GM12878 (cell line): Measurements from ENCODE around the gene EFTUD2. TPM values are rescaled to one million over a fixed set of nuclear protein-coding genes. Genes with fewer than 3 reads are reported as not detected.

Source experiments
- ATAC-seq: fragments of 200-7000 bp; cut with Tn5 transposase; 3 replicates; pipeline ENCODE4 v1.9.1; 2020; ENCODE audit warnings: mild to moderate bottlenecking, moderate library complexity
- BruUV-seq: library from RNA; stranded (reverse); fragments of 400-500 nt; replicated peaks from 2 replicates; lab custom pipeline; 2021; lab: Mats Ljungman, UMichigan
- CTCF ChIA-PET: fragments of 300-600 bp; sonication (Branson Sonifier 250); formaldehyde crosslinking; extraction: SDS; loops from one replicate; lab custom pipeline; 2021; ENCODE audit warnings: inconsistent platforms; lab: Yijun Ruan, JAX
- POLR2A ChIA-PET: fragments of 350-600 bp; formaldehyde crosslinking; extraction: SDS; loops from one replicate; lab custom pipeline; 2021; ENCODE audit warnings: inconsistent platforms; lab: Charles Lee
- RAD21 ChIA-PET: fragments of 300-600 bp; sonication (Branson Sonifier 250); formaldehyde crosslinking; loops from one replicate; lab custom pipeline; 2023; ENCODE audit warnings: antibody characterized with exemption; ENCODE audit not compliant: unreplicated experiment; lab: Charles Lee
- SMC1A ChIA-PET: fragments of 300-600 bp; sonication (Branson Sonifier 250); formaldehyde crosslinking; loops from one replicate; lab custom pipeline; 2023; ENCODE audit not compliant: unreplicated experiment, uncharacterized antibody; lab: Charles Lee
- DNase-seq: peaks from one replicate; pipeline ENCODE4 v3.0.0-alpha.2; 2011; ENCODE audit warnings: low read depth, low spot score
- FAIRE-seq: peaks from 3 replicates; lab custom pipeline; 2011; peaks lifted over from hg19 to GRCh38; lab: Jason Lieb, UNC
- H2AFZ ChIP-seq: 2 replicates; pipeline ENCODE4 v1.6.0; 2011; ENCODE audit warnings: low read depth, low read length, control low read depth; ENCODE audit not compliant: control insufficient read depth
- H3K27ac ChIP-seq: 2 replicates; pipeline ENCODE4 v1.5.1; 2011; ENCODE audit warnings: control low read depth; ENCODE audit not compliant: control insufficient read depth, insufficient read depth
- H3K27me3 ChIP-seq, 2 experiments: replicated peaks in 1 of 2; 2 replicates each; pipeline versions ENCODE4 v1.6.0 to v1.6.1; 2011; ENCODE audit warnings: low read length in 1 of 2; ENCODE audit not compliant: control insufficient read depth in 2 of 2, insufficient read depth in 2 of 2
- H3K36me3 ChIP-seq, 2 experiments: 2 replicates each; pipeline ENCODE4 v1.5.1; 2011; ENCODE audit warnings: low read length in 1 of 2; ENCODE audit not compliant: control insufficient read depth in 2 of 2, insufficient read depth in 2 of 2
- H3K4me1 ChIP-seq: 2 replicates; pipeline ENCODE4 v1.6.1; 2011; ENCODE audit warnings: mild to moderate bottlenecking, low read length, moderate library complexity, mixed read lengths; ENCODE audit not compliant: control insufficient read depth, insufficient read depth
- H3K4me2 ChIP-seq: 2 replicates; pipeline ENCODE4 v1.6.0; 2011; ENCODE audit warnings: control low read depth; ENCODE audit not compliant: control insufficient read depth, insufficient read depth
- H3K4me3 ChIP-seq: fragments of 200-600 bp; sonication (generic); 2 replicates; pipeline ENCODE4 v1.5.1; 2016
- H3K79me2 ChIP-seq: 2 replicates; pipeline ENCODE4 v1.6.0; 2011; ENCODE audit warnings: low read length; ENCODE audit not compliant: control insufficient read depth, insufficient read depth
- H3K9ac ChIP-seq: 2 replicates; pipeline ENCODE4 v1.8.0; 2011; ENCODE audit warnings: low read length, control low read depth, mixed read lengths; ENCODE audit not compliant: control insufficient read depth, insufficient read depth
- H3K9me3 ChIP-seq: replicated peaks from 3 replicates; pipeline ENCODE4 v1.5.1; 2011; ENCODE audit warnings: mild to moderate bottlenecking, low read length; ENCODE audit not compliant: control insufficient read depth, insufficient read depth
- H4K20me1 ChIP-seq: 2 replicates; pipeline ENCODE4 v1.6.0; 2011; ENCODE audit not compliant: control insufficient read depth, insufficient read depth
- CHD1 ChIP-seq: IDR thresholded peaks from 2 replicates; pipeline ENCODE4 v1.6.1; 2012; ENCODE audit warnings: low read depth, low read length, improper control_type of control experiment
- POLR2AphosphoS2 ChIP-seq: IDR thresholded peaks from 2 replicates; pipeline ENCODE4 v1.6.1; 2011; ENCODE audit warnings: low read depth, mild to moderate bottlenecking, low read length, improper control_type of control experiment, moderate library complexity
- SREBF1 ChIP-seq: IDR thresholded peaks from 2 replicates; pipeline ENCODE4 v1.6.1; 2012; ENCODE audit warnings: mild to moderate bottlenecking, low read length
- STAT1 ChIP-seq: fragments of 450-650 bp; conservative IDR thresholded peaks from 2 replicates; pipeline ENCODE4 v1.6.1; 2014; ENCODE audit warnings: antibody characterized with exemption, mild to moderate bottlenecking
- TAF1 ChIP-seq: IDR thresholded peaks from 2 replicates; pipeline ENCODE4 v1.6.1; 2011; ENCODE audit warnings: mild to moderate bottlenecking, low read depth, low read length, borderline replicate concordance
- USF1 ChIP-seq: IDR thresholded peaks from 2 replicates; pipeline ENCODE4 v1.6.1; 2011; ENCODE audit warnings: borderline replicate concordance, low read depth, mild to moderate bottlenecking, moderate library complexity, mixed read lengths, low read length; ENCODE audit not compliant: insufficient read depth; ENCODE audit errors: extremely low read length
- ZNF274 ChIP-seq: IDR thresholded peaks from one replicate; pipeline ENCODE4 v1.8.0; 2011; ENCODE audit not compliant: insufficient read length, insufficient read depth
- WGBS: methylation state at CpG from one replicate; pipeline ENCODE4 v1.1.6; 2016; ENCODE audit warnings: low lambda C conversion rate; ENCODE audit not compliant: insufficient replicate concordance, insufficient coverage; ENCODE audit errors: missing lambda C conversion rate; 5-methylcytosine and 5-hydroxymethylcytosine counted together
- in situ Hi-C: fragments of 300-500 bp; cut with MboI; formaldehyde crosslinking; loops from 9 replicates; pipeline ENCODE4 v1.14.3; 2018; ENCODE audit warnings: mixed read lengths
- intact Hi-C: fragments of 100-400 bp; cut with micrococcal nuclease; formaldehyde crosslinking; loops from one replicate; pipeline ENCODE4 v1.14.2; 2022; ENCODE audit not compliant: unreplicated experiment
- polyA plus RNA-seq, 11 experiments: library from polyadenylated mRNA; depleted of rRNA in 4 of 11; unstranded in 6 of 11; stranded (reverse) in 5 of 11; fragments of >200 nt; fragmentation: Nextera tagmentation in 4 of 11; fragmentation: Illumina TruSeq in 1 of 11; extraction: Ambion mirVana in 4 of 11; extraction: Trizol in 1 of 11; gene quantifications; 1 replicate in 1 of 11; 2 replicates in 10 of 11; pipeline versions ENCODE4 v1.2.1 to v1.2.3, GENCODE V29; 2011 to 2016; ENCODE audit warnings: inconsistent platforms in 2 of 11, missing spikeins in 2 of 11, low read depth in 1 of 11
- total RNA-seq, 4 experiments: library from RNA; depleted of rRNA in 3 of 4; stranded (reverse); fragments of >200 nt in 3 of 4; fragmentation: Illumina TruSeq in 1 of 4; extraction: Trizol in 1 of 4; gene quantifications; 2 replicates each; pipeline versions ENCODE4 v1.2.1 to v1.2.3, GENCODE V29; 2013 to 2021
- TF ChIP-seq, protein P1 (sequence below): fragments of 150-350 bp; IDR thresholded peaks from 2 replicates; pipeline ENCODE4 v1.6.1; 2016; ENCODE audit warnings: low read depth, low read length
- TF ChIP-seq, protein P2 (sequence below), 3 experiments: IDR thresholded peaks in 2 of 3; conservative IDR thresholded peaks in 1 of 3; 2 replicates each; pipeline ENCODE4 v1.5.1; 2011; ENCODE audit warnings: low read depth in 3 of 3, low read length in 3 of 3, mild to moderate bottlenecking in 3 of 3, control low read depth in 2 of 3, moderate library complexity in 2 of 3, inconsistent platforms in 1 of 3, mixed read lengths in 1 of 3; ENCODE audit not compliant: control insufficient read depth in 2 of 3, insufficient read depth in 1 of 3; ENCODE audit errors: extremely low read depth in 1 of 3

EFTUD2 gene
- total and polyA plus RNA-seq, 10 of the 15 experiments (the other 5 are each of a cell fraction or from before 2014, with no cell fraction given) = 33.0 to 198 (median 126) TPM

- TF ChIP-seq, protein P1, sequence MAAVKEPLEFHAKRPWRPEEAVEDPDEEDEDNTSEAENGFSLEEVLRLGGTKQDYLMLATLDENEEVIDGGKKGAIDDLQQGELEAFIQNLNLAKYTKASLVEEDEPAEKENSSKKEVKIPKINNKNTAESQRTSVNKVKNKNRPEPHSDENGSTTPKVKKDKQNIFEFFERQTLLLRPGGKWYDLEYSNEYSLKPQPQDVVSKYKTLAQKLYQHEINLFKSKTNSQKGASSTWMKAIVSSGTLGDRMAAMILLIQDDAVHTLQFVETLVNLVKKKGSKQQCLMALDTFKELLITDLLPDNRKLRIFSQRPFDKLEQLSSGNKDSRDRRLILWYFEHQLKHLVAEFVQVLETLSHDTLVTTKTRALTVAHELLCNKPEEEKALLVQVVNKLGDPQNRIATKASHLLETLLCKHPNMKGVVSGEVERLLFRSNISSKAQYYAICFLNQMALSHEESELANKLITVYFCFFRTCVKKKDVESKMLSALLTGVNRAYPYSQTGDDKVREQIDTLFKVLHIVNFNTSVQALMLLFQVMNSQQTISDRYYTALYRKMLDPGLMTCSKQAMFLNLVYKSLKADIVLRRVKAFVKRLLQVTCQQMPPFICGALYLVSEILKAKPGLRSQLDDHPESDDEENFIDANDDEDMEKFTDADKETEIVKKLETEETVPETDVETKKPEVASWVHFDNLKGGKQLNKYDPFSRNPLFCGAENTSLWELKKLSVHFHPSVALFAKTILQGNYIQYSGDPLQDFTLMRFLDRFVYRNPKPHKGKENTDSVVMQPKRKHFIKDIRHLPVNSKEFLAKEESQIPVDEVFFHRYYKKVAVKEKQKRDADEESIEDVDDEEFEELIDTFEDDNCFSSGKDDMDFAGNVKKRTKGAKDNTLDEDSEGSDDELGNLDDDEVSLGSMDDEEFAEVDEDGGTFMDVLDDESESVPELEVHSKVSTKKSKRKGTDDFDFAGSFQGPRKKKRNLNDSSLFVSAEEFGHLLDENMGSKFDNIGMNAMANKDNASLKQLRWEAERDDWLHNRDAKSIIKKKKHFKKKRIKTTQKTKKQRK = no peak
- TF ChIP-seq TAF1 = no peak
- TF ChIP-seq, all 136 proteins: peak for 0
Measured at GRCh38 chr17:44940768-44941167, 41.5 kb upstream of the EFTUD2 start (continued).

DNA sequence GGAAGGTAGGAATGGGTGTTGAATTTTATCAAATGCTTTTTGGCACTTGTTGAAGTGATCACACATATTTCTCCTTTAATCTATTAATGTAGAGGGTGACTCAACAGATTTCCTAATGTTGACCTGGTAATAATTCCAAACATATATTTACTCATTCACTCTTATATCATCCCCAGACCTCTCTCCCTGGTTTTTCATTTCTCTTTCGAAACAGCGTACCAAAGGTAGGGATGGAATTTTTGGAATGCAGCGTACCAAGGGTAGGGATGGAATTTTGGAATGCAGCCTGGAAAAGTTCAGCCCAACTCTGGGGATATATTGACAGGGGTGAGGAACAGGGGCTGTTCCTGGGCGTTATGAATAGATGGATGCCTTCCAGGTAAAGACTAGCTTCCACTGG is 41.1 kb upstream of the EFTUD2 start:
- WGBS = 84% methylated on average over 4 of the region's 4 CpGs
- Histone ChIP-seq H3K27ac (no peak overlapping the region), H3K36me3 (peaks cover 8 to 10% of the 10 kb centered on the region in 2 experiments), H2AFZ (no peak overlapping the region), H3K4me1 (no peaks in the 10 kb centered on the region), H4K20me1 (no peaks in the 10 kb centered on the region), H3K9me3 (no peaks in the 10 kb centered on the region; the same call in 1 of the 3 replicates), H3K4me2 (no peak overlapping the region), H3K4me3 (no peak overlapping the region), H3K9ac (no peak overlapping the region), H3K27me3 (no peaks in the 10 kb centered on the region), H3K79me2 (peaks cover 56% of the 10 kb centered on the region)
- RAD21 ChIA-PET = no interaction called here
- SMC1A ChIA-PET = interaction anchor here (0.6 to 1.9 kb wide), 4 partner anchors 13 to 487 kb away, joined by 3 to 9 read pairs (median 5); no protein-coding TSS in a partner anchor
- no peak for TF ChIP-seq CHD1
- TF ChIP-seq ZNF274 = no peak
- no peak for TF ChIP-seq STAT1
- no peak for TF ChIP-seq USF1
- TF ChIP-seq POLR2AphosphoS2 = no peak
- TF ChIP-seq SREBF1 = no peak
- TF ChIP-seq, protein P2, sequence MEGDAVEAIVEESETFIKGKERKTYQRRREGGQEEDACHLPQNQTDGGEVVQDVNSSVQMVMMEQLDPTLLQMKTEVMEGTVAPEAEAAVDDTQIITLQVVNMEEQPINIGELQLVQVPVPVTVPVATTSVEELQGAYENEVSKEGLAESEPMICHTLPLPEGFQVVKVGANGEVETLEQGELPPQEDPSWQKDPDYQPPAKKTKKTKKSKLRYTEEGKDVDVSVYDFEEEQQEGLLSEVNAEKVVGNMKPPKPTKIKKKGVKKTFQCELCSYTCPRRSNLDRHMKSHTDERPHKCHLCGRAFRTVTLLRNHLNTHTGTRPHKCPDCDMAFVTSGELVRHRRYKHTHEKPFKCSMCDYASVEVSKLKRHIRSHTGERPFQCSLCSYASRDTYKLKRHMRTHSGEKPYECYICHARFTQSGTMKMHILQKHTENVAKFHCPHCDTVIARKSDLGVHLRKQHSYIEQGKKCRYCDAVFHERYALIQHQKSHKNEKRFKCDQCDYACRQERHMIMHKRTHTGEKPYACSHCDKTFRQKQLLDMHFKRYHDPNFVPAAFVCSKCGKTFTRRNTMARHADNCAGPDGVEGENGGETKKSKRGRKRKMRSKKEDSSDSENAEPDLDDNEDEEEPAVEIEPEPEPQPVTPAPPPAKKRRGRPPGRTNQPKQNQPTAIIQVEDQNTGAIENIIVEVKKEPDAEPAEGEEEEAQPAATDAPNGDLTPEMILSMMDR (IDR thresholded peaks at IDR 0.05 in 2 of 3, conservative IDR thresholded peaks at IDR 0.05 in 1 of 3; ENCODE audit: control insufficient read depth in 2 of 3, extremely low read depth in 1 of 3, insufficient read depth in 1 of 3, low read depth in 3 of 3, low read length in 3 of 3) = no peak
- POLR2A ChIA-PET = interaction anchor here (0.5 to 1.1 kb wide), 2 partner anchors 42 to 482 kb away, joined by 3 to 4 read pairs; no protein-coding TSS in a partner anchor
- intact Hi-C loops (no loop called here), in situ Hi-C loops (no loop called here)
- no peak for DNase-seq
- BruUV-seq = no TSS peak
- FAIRE-seq = no peak
- CTCF ChIA-PET = interaction anchor here (0.7 to 1.5 kb wide), 5 partner anchors 11 to 81 kb away, joined by 3 to 6 read pairs (median 3); no protein-coding TSS in a partner anchor
- ATAC-seq = no peak
